Stimulated activated CD8-positive, alpha-beta memory T cell treated with anti-CD3 and anti-CD28 coated beads, Interleukin-2, amount 100 ng/mL, for 1 hour (primary cell): ENCODE data around the gene PRSS21.

Experiments used
- DNase-seq, 2 donors: peaks; one replicate each; pipeline ENCODE4 v3.0.0-alpha.2; 2020; ENCODE audit warnings: low read depth in 2 of 2

PRSS21 gene

DNA sequence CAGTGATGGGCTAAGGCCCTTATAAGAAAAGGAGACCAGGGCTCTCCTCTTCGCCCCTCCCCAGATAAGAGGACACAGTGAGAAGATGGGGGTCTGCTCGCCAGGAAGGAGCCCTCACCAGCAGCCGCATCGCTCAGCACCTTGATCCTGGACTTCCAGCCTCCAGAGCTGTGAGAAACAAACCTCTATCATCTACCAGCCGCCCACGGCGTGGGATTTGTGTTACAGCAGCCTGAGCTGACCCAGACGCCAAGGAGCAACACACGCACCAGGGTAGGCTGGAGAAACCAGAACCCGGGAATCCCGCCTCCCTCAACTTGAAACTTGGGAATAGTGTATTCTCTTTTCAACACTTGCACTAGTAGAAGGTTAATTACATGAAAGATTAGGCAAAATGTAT is 8.9 kb downstream of the PRSS21 start:
- DNase-seq, result no peak

DNA sequence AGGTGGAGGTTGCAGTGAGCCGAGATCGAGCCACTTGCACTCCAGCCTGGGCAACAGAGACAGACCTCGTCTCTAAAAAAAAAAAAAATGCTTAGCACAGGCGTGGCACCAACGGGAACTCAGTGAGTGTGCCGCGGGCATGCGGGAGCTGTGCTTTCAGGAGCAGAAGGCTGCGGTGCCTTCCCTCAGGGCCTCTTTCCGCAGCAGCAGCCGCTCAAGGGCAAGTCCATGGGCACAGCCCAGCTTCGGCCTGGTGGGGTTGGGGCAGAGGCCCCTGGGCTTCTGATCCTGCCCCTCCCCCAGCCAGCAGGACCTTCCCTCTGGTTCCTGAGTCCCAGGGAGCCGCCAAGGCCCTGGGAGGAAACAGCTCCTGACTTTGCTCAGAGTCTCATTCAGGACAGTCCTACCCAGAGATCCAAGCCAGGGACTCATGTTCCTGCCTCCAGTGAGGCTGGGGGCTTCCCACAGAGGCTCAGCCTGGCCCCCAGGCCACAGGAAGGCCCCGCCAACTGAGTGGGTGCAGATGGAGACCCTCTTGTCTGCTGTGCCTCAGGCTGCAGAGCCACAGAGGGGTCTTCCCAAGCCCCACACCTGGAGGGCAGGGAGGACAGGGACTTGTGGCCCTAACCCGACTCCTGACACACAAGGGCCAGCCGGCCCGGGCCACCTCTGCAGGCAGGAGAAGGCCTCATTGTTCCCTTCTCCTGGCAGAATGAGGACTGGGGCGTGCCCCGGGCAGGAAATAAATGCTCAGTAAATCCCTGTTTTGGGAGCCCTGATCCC is 9.7 kb downstream of the PRSS21 start:
- no peak for DNase-seq

DNA sequence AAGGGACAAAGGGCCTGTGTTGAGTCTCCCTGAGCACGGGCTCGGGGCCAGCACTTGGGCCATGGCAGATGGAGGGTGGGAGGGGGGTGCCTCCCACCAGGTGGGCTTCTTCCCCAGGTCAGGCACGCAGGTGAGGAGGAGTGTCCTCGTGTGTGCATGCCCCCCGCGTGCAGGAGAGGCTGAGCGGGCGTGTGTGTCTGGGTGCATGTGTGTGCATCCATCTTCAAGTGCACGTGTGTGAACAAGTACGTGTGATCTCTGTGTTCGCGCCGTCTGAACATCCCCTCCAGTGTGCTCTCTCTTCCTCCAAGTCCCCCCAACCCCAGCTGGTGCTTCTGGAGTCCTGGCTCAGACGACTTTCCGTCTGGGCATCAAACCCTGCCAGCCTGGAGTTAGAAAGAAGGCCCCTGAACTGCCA is 10.3 kb downstream of the PRSS21 start:
- no peak for DNase-seq

DNA sequence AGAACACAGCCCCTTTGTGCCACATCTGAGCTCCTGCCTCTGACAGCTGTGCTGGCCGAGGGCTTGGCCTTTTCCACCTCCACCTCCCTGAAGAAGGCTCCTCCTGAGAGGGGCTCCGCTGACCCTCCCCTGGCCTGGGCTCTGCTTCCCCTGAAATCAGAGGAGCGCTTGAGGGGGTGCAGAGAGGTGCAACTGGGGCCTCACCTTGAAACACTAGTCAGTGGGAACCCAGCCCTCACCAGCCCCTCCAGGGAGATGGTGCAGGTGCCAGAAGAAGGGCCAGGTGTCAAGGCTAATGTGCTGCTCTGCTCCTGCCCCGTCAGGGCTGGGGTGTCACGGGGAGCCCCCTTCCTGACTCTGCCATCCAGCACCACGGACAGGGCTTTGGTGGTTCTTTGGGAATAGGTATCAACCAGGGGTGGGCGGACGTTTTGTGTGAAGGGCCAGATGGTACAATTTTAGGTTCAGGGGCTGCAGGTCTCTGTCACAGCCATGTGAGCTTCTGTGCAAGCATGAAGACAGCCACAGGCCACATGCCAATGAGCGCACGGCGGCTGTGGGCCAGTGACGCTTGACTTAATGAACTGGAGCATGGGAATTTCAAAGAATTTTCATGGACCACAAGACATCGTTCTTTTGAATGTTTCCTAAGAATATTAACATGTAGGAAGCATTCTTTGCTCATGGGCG is 10.9 kb downstream of the PRSS21 start:
- no peak for DNase-seq

DNA sequence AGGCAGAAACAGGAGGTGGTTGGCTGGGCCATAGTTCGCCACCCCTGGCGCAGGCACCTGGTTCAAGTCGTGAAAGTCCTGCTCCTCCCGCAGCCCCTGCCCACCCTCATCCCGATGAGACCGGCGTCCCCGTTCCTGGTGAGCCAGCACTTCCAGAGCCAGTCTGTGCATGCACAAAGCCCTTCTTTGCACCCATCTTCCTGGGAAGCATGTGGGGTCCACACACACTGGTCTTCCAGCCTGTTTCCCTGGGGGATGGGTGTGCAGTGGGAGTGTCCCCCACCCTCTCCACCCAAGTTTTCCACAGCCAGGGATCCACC is 11.4 kb downstream of the PRSS21 start:
- no peak for DNase-seq

DNA sequence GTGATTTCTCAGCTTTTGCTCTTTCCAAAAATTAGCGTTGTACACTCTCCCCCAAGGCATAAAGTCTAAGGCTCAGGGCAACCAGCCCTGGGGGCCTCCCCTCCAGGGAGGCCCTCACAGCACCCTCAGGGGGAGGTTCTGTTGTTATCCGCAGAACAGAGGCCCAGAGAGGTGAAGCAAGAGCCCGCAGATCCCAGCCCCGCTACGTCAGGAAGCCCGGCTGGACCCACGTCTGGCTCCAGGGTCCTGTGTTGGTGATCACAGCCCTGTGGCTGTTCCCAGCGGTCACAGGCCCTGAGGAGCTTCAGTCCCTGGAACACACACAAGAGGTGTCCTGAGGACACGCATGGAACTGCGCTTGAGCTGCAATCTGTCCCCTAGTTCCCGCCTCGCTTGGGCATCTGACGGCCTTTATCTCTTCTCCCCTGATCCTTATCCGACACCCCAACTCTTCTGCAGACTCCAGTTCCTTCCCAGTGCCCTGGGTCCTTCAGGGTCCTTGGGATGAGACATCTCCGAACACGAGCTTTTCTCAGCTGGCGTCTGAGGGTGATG is 11.9 kb downstream of the PRSS21 start:
- no peak for DNase-seq

DNA sequence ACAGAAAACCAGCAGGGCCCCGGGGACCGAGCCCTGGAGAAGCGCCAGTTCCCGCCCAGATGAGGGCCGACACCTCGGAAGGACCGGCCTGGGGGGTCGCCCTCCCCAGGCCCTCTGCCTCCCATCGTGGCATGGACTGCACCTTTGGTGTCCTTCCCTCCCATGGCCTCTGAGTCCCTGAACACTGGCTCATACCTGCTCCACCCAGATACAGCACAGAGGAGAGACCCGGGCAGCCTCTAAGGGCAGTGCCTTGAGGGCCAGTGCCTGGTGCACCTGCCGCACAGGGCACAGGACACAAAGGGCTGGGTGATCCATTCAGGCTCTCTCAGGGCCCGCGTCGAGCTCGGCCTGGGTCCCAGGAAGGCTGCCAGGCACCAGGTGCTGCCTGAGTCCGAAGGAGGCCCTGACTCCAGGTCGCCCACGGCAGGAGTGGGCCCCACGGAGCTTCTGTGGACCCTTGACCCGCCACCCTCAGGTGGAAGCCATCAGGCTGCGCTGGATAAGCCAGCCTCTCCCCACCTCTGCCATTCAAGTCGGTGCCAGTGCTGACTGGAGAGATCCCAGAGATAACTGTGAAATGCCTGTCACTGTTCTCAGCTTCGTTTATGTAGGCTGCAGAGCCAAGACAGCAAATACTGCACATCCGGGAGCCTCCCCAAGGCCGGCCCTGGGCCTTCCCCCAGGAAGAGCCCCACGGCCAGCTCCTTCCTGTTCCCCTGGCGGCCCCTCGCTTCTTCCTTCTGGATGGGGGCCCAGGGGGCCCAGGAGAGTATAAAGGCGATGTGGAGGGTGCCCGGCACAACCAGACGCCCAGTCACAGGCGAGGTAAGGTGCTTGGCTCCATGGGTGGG is 12.7 kb downstream of the PRSS21 start, which contains the start of gene ZG16B:
TSS of gene ZG16B (plus strand) at position 803 of the 854 bp plus-strand sequence. CDS start 139 bp downstream, outside the sequence.
- no peak for DNase-seq

DNA sequence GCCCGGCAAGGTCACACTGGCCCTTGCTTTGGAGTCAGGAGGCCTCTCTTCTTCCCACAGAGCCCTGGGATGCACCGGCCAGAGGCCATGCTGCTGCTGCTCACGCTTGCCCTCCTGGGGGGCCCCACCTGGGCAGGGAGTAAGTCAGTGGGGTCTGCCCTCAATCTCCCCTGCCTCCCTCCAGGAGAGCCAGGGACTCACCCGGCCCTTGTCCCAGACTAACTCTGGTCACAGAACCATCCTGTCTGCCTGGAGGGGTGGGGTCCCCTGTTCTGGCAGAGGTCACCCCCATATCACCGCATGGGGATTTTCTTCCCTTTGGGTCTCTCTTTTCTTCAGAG is 13.3 kb downstream of the PRSS21 start:
- no peak for DNase-seq

DNA sequence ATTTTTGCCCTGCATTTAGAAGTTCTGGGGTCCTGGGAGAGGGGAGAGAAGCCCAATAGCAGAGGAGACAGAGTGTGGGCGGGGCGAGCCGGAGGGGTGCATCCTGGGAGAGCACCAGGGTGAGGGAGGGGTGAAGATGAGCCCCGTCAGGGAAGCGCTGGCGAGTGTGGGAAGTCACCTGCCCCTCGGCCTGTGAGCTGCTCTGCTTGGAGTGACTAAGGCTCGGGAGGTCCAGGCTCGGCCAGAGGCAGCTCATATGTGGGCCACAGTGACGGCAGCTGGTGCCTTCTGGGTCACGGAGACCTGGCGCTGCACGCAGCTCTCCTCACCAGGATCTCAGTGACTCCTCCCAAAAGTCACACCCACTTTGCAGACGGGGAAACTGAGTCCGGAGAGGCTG is 14.2 kb downstream of the PRSS21 start:
- DNase-seq, result no peak

DNA sequence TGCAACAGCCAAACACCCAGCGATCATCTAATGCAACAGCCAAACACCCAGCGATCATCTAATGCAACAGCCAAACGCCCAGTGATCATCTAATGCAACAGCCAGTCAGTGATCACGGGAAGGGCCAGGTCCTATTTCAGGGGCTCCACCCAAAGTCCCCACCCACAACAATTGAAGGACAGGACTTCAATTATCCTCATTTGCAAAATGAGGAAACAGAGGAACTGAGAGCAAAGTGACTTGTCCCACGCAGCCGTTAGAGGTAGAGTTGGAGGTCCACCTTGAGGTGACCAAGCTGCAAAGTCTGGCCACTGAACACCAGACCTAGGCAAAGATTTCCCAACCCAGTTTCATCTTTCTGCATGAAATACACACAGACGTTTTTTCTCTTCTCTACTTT is 16.7 kb downstream of the PRSS21 start:
- DNase-seq, result no peak

DNA sequence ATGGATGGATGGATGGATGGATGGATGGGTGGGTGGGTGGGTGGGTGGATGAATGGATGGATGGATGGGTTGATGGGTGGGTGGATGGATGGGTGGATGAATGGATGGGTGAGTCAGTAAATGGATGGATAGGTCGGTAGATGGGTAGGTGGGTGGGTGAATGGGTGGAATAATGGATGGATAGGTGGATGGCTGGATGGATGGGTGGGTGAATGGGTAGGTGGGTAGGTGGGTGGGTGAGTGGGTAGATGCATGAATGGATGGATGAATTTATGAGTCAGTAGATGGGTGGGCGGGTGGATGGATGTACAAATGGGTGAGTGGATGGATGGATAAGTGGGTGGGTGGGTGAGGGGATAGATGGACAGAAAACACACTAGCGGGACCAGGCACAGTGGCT is 17.9 kb downstream of the PRSS21 start:
- no peak for DNase-seq

DNA sequence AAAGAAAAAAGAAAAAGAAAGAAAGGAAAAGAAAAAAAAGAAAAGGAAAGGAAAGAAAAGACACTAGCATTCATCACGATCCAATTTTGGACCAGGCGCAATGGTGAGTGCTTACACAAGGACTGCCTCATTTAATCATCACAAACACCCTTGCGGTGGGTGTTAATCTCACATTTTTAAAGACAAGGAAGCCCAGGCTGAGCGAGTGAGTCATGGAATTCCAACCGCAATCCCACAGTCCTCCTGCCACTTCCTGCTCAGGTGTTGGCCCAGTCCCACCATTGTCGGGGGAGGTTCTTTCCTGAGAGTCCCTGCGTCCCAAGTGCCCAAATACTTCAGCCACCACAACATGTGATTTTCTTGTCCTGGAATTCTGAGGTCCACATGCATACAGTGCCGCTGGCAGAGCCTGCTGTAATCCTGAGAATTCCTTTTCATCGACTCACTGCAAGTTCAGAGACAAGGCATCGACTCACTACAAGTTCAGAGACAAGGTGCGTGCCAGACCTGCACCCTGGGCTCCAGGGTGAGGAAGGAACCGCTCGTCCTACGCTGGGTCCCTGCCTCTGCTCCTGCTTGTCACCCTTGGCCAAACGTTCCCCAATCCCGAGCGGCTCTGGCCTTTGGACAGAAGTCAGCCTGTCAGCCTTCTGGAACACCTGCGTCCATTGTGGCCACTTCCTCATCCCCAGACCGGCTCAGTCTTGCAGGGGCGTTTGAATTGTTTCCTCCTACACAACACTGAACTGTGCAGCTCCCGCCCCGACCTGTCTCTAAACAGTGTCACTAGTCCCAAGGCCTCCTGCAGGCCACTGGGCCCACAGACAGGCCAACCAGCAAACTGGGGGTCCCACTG is 18.8 kb downstream of the PRSS21 start:
- no peak for DNase-seq

DNA sequence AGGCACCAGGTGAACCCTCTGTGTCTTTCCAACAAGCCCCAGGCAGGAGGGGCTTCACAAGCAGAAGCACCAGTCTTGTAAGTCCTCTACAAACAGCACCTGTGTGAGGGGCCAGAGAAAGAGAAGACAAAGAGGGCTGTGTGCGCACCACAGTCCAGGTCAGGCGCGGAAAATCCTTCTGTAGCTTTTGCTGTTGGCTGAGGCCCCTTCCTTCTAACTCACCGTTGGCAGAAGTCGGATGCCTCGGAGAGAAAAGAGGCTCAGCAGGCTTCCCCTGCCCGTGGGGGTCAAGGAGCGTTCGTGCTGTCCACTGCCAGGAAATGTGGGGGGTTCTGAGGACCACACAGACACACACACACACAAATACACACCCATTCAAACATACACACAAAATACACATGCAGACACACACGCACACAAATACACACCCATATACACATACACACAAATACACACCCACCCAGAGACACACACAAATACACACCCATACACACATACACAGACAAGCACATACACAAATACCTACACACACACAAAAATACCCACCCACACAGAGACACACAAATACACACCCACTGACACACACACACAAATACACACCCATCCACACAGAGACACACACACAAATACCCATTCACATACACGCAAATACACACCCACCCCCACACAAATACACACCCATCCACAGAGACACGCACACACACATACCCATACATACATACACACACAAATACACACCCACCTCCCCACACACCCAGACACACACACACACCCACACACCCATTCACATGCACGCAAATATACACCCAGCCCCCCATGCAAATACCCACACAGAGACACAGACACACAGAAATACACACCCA is 19.8 kb downstream of the PRSS21 start:
- DNase-seq, result no peak

DNA sequence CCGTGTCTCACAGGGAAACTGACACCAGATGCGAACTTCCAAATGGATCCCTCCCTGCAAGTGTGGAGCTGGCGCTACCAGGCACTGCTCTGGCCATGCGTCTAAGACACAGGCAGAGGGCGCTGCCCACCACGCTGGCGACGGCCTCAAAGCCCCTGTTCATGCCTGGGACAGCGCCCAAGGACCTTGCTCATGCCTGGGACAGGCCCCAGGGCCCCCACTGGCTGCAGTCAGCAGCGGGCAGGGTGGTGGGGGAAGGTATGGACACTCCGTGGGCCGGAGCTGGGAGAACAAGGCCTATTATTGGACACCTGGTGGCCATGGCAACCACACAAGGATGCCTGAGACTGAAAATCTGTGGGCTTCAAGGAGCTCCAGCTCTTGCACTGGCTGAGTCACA is 21.9 kb downstream of the PRSS21 start:
- peak in 1 of 2 donors; percentile 23 for DNase-seq

DNA sequence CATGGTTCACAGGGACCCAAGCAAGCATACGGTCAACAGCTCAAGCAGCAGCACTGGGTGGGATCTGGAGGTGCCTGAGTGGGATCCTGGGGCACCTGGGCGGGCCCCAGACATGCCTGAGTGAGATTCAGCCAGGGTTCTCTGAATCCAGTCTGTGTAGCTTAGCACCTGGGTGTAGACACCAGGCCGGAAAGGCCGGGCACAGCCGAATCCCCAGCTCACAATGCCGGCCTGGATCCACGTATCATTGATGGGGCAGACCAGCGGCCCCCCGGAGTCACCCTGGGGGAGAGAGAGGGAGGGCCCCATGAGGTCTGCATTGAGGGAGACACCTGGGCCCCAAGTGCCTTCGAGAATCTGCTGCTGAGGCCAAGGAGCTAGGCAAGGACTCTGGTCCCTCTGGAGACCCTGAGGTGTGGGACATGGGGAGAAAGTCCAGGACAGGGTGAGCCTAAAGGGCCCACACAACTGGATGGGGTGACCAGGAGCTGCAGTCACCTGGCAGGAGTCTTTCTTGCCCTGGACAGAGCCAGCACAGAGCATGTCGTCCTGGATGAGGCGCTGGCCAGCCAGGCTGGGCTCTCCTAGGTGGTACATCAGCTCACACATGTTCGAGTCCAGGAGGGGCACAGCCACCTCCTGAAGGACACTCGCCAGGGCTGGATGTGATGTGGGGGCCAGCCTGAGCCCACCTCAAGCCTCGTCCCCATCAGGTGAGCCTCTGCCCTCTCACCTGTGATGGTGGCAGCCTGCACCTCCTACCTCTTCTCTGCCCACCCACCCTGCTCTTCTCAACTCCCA is 22.8 kb downstream of the PRSS21 start:
- no peak for DNase-seq

DNA sequence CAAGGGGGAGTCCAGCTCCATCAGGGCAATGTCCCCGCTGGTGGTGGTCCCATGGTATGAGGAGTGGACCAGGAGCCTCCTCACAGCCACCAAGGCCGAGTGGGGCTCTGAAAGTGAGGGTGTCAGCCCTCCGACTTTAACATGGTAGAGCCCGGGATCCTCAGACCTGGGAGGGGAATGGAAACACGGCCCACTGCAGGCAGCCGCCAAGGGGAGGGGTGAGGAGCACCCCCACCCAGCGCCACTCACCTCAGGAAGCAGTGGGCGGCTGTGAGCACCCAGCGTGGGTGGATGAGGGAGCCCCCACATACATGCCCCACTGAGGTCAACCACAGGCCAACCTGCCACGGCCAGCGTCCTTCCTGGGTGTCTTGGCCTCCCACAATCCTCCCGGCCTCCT is 23.9 kb downstream of the PRSS21 start:
- no peak for DNase-seq

DNA sequence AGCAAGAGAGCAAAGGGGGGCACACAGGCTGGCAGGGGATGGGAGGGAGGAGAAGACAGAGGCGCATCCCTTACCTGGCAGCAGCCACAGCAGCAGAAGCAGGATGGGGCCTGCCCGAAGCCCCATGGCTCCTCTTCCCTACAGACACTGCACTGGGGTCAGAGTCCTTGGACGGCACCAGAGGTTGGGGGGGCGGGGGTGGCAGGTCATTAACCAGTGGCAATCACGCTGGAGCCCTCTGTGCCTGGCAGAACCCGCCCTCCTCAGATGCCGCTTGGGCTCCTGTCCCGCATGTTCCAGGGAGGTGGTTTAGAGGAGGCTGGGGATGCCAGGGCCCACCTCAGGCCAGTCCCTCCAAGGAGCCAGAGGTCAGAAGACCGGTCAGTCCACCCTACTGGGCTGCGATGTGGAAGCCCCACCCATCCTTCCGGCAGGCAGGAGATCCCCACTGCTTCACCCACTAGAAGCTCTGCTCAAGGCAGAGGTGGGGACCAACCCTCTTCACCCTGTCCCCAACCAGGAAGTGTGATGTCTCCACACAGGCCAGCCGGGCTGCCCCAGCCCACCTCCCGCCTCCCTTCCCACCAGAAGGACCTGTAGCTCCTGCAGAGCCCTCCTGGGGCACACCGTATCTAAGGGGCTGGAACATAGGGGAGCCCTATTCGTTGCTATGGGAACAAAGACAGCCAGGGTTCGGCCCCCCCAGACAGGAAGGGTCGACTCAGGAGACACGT is 24.7 kb downstream of the PRSS21 start:
- no peak for DNase-seq

DNA sequence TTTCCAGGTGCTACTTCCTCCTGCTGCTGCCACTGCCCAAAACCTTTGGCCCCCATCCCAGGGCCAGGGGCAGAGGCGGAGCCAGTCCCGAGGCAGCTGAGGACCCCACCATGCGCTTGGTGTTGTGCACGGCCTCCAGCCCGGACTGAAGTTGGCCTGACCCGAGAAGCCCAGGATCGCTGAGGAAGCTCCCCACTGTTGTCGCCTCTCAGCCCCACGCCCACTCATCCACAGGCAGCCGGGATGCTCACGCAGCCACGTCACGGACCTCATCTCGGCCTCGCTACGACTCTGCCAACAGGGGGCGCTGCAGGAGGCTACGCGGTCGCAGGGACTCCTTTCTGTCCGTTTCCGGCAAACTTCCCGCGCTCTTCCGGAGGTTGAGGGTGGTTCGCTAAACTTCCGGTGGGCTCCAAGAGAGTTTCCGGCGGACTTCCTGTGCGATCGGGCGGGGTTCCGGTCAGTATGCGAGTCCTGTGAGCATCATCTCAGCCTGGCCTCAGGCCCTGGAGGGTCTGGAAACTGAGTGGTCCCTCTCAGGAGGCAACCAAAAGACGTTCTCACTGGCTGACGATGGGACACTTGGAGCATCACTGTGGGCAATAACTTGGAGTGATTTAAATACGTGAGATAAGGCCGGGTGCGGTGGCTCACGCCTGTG is 25.4 kb downstream of the PRSS21 start:
- peak; percentile 39 to 46 for DNase-seq
